T follicular helper cell (primary cell): ENCODE data around the gene ZPR1.
A peak's percentile ranks its signal among the peaks of the same experiment; 100 is the strongest.
"Not testable (repeated sequence)": the region's sequence is repeated elsewhere in the genome, so short reads cannot be mapped to it uniquely, and the experiment has no call there.

Experiments used
- DNase-seq: peaks from one replicate; pipeline ENCODE4 v3.0.0-alpha.2; 2020; ENCODE audit warnings: low read depth

Gene ZPR1

DNA sequence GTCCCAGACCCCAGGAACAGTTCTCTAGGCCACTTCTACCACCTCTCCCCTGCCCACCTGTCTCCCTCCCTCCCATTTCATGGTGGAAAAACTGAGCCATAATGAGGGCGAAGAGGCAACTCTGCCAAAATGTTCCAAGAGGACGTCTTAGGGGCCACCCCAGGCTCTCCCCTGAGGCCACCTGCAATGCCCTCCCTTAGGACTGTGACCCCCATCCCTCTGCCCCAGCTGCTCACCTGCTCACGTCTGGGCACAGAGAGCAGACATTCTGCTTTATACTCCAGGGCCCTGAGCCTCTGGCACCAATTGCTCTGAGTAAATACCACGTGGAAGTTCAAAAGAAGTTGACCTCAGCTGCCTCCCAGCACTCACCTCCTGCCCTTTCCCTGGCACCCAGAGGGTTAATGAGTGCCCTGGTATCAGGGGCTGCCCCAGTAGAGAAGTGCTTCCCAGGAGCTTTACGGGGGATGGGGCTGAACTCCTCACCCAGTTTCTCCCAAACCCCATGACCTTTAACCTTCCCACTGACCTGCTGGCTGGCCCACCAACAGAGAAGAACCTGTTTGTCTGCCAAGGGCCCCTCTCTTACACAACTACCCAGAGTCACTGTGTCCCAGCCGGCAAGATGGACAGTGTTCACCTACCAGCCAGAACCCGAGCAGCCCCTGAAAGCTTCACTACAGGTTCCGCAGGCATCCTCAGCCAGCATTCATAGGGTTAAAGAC lies 4.5 kb upstream of the ZPR1 start:
- DNase-seq = no peak

DNA sequence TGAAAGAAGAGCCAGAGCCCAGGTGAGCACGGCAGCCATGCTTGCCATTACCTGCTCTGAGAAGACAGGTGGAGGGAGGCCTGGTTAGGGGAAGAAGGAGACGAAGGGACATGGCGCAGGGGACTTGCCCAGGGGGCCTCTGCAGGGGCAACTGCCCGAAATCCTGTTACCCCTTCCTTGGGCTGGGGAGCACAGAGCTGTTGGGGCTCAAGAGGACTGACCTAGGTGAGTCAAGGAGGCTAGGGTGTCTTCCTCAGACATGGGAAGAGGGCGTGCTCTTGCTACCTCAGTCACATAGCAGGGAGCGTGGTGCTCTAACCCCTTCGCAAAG lies 4.0 kb upstream of the ZPR1 start, which contains the start of gene APOA5:
Gene APOA5, minus strand, starts transcription at position 67 of the 331 bp plus-strand sequence. Its CDS starts 19 bp downstream, at position 48.
- DNase-seq = no peak

DNA sequence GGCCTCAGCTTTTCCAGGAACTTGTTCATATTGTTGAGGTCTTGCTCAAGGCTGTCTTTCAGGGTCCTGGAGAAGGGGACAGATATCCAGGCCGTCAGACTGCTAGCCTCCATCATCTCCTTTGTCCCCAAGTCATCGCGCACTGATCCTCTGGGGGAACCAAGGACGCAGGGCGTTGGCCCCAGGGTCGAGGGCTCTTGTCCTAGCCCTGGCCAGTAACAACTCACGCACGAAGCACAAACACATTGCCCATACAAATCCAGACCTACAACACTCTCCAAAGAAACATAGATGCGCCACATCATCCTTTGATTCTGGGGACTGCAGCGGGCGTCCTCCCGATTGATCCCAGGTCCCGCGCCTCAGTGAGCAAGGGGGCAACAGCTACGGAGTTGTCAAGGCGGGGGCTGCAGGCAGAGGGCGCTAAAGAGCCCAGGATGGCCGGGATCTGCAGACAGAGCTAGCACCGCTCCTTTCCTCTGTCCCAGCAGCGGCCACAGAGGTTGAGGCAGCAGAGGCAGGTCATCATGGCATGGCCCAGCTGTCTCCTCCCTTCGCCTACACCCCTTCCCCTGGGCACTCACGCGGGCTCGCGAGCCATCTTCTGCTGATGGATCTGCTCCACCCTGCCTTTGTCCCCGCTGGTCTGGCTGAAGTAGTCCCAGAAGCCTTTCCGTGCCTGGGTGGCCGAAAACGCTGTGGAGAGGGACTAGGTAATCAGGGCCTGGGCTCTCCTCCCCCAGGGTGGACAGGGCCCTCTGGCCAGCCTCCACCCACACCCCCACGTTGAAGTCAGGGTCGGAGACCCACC lies 3.4 kb upstream of the ZPR1 start:
- DNase-seq = peak; percentile 66

DNA sequence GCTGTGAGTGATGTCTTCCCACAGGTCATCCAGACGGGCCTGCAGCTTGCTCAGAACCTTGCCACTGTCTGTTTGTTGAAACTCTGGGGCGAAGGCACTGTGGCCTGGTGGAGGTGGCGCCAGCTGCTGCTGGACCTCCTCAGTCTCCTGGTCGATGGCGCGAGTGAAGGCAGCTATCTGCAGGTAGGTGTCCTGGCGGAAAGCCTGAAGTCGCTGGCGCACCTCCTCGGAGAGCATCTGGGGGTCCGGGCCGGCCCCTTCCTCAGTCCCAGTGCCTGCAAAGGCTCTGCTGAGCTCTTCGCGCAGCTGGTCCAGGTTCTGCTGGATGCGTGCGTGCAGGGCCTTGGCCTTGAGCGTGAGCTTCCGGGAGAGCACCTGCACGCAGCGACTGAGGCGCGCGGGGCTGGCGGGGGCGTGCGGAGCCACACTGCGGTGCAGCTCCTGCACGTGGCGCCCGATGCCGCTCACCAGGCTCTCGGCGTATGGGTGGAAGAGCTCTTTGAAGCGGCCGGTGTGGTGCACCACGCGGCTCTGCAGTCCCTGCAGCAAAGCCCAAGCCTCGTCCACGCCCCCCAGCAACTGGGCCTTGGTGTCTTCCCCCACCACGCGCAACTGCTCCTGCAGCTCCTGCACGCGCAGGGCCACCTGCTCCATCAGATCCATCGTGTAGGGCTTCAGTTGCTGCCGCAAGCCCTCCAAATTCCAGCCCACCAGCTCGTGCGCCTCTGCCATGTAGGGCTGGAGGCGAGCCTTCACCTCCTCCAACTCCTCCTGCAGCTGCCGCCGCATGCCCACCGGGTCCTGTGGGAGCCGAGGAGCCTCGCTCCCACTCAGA lies 2.6 kb upstream of the ZPR1 start:
- DNase-seq = no peak

DNA sequence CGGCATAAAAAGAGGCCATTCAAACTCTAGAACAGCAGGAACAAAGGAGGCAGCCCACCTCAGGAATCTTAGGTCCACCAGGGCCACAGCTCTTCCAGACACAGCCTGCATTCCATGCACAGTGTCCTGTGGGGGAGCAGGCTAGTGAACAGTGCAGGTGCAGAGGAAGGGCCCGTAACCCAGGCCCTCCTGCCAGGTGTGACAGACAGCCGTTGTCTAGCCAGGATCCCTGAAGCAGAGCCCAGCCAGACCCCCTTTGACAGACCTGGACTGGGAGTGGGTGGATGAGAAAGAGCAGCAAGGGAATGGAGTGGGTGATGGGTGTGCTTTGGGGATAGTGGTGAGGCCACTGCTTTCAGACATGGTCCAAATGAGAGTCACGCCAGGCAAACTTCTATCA lies 1.2 kb upstream of the ZPR1 start:
- DNase-seq = no peak

DNA sequence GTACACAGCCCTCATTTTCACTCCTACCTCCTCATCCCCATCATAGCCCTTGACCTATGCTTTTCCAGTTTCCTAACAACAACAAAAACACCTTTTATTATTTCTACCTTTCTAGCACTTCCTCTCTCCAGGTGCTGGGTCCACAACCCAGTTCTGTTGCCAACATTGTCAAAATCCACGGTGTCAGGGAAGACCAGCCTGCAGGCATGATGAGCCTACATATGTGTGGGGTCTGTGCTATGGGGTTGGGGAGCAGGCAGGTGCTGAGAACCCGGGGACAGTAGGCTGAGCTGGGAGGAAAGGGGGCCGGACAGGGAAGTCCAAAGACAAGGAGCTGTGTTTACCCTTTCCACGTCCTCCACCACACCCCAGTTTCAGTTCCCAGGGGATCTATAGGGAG lies 711 bp upstream of the ZPR1 start:
- no peak for DNase-seq

DNA sequence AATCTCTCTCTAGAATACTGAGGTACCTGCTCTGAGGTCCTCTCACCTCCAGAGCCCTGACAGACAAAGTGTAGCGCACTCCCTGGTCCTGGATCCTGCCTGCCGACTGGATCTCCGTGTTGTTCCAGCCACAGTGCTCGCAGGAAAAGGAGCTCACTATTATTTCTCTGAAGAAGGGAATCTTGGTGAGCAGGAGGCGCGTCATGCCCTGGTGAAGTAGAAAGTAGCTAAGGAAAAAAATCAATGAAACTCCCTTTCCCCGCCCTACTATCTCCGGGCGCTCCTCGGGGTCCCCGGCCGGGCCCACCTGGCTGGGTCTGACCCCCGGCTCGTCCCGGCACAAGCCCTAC lies 412 bp downstream of the ZPR1 start:
- DNase-seq = no peak

DNA sequence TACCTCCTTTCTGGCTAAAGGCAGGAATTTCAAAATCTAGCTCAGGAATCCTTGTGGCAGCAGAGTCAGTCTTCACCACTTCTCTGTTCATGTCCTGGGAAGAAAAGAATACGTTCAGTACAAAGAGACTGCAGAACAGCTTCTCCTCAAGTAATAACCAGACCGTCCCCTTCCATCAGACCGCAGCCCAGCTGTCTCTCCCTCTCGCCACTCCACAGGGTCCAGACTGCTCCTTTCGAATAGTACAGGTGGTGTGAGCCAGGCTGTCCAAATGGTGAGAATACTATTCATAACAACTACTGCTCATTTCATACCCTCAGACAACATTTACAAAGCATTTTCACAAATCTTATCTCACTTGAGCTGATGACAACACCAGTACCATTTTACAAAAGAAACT lies 857 bp downstream of the ZPR1 start:
- no peak for DNase-seq

DNA sequence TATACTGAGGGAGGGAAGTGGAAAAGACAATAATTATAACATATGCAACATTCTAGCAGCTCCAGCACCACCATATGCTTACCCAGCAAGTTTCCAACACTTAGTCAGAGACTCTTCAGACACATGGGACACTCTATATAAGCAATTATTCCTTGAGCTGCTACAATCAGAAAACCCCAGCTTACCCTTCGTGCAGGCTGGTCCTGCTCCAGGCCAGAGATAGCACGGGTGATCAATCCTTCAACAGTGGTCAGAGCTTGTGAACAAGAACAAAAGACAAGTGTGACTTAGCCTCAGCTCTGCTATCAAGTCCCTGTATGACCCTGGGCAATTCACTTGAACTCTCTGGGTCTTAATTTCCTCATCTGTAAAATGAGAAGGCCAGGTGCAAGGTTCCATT lies 1.5 kb downstream of the ZPR1 start:
- no peak for DNase-seq

DNA sequence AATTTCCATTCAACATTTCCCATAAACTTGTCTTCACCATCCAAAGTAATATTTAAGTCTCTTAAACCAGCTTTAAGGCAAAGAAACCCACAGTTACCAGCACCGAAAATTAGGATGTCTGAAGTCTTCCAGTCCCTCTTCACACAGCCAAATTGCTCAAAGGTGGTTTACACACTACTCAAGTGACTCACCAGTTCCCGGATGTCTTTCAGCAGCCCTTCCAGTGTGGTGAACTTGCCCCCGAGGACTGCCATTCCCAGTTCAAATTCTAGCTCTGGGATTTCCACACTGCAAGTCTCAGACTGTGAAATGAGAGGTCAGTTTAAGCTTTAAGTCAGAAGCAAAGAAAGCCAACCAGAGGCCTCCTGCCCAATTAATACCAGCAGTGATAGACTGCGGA lies 5.1 kb downstream of the ZPR1 start:
- no peak for DNase-seq

DNA sequence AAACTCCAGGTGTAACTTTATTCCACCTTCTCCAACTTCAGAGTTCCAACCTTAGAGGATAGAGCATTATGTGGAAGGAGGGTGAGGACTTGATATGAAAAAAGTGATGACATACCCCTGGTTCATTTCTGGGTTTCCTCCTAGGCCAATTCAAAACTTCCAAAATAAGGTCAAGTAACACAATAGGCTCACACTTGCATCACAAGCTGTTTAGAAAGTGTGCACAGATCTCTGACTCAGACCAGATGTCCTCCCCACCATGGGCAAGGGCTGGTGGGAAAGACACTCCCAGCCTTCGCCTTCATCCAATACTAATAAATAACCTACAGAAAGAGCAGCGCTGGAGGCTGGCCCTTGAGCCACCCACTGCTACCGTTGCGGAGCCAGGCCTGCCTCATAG lies 9.3 kb downstream of the ZPR1 start:
- no peak for DNase-seq

DNA sequence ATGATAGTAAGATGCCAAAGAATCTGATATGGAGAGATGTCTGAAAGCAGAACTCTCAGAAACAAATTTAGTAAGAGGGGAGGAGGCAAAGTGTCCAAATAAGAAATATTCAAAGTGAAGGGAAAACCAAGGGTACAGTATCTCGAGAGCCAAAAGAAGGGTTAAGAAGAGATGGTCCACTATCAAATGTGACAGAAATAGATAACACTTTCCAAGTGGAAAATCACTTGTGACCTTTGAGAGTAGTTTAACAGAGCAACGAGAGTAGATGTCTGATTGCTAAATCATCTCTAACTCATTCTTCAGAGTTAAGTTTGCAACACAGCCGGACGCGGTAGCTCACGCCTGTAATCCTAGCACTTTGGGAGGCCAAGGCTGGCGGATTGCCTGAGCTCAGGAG lies 10.8 kb downstream of the ZPR1 start:
- DNase-seq = no peak

DNA sequence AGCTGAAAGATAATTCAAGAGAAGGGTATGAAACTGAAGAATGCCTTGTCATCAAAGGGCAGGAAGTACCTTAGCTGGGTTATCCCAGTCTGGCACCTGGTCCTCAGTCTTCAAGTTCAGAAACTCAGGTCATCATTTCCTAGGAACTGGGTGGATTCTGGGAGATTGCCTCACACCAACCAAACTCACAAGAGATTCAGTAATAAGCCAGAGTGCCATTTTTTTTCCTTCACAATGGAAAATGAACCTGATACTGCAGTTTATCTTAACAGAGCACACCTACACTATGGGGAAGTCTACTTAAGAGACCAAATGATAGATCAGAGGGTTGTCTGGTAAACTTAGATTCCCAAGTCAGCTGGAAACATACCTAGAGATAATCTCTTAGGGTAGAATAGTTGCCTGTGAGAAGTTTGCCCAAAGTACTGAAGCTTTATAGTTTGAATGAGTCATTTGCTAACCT lies 11.3 kb downstream of the ZPR1 start:
- no peak for DNase-seq

DNA sequence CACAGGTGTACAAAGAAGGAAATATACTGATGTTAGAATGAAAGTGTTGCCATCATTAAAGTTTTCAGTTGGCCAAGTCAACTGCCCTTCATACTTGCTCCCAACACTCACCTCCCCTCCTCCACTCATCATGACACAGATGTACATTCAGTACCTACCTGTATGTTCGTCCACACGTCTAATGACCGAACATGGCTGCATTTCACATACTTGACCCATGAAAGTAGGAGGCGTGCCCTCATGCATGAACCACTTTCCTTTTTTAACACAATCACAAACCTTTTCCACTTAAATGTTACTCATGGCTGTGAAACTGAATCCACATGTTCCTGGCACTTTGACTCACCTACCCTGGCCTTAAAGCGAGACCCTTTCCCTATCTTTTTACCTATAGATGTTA lies 11.8 kb downstream of the ZPR1 start:
- no peak for DNase-seq

DNA sequence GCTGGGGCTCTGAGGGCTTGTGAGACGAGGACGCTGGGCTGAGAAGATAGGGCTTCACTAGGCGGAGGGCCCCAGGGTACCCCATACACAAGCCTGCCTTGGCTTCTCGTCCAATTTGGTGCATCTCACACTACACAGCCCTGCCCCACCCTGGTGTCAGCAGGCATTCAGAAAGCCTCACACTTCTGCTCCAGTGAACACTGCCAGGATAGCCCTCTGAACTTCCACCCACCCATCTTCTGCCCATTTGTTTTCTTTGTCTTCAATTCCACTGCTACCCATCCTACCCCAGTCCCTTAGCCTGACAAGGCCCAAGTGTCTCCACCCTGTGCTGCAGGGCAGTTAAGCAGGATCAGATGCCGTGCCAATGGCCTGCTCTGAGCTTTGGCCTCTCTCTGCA lies 13.2 kb downstream of the ZPR1 start:
- DNase-seq = no peak

DNA sequence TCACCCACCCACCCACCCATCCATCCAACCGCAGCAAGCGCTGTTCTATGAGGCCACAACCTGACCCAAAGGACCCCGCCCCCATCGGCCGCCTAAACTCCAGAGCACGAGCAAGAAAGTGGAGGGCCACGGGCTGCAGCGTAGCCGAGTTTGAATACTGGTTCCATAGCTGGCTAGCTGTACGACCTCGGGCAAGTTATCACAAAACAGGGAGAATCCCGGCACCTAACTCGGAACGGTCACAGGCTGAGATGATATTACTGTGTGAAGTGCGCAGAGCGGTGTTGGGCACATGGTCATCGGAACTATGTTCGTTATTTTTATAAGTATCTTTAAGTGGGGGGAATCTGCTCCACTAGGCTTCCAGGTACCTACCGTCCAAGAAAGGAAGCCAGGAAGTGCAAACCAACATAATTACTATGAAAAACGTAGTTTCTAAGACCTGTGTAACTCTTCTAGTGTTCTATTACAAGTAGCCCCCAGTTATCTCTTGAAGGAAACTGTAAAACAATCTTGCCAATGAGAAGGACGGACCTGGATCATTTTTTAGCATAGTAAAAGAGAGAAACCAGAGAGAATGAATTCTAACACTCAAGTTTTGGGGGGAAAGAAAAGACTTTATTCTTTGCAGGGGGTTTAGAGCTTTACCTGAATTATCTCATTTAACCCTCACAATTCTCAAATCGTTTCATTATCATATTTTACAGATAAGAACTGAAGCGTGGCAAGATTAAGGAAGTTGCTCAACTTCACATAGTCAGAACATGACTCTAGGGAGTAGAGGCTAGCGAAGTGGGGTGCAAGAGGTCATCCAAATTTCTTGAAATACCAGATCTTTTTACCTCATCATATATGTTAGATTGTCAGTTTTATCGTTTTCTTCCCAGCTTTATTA lies 14.4 kb downstream of the ZPR1 start:
- DNase-seq = no peak

DNA sequence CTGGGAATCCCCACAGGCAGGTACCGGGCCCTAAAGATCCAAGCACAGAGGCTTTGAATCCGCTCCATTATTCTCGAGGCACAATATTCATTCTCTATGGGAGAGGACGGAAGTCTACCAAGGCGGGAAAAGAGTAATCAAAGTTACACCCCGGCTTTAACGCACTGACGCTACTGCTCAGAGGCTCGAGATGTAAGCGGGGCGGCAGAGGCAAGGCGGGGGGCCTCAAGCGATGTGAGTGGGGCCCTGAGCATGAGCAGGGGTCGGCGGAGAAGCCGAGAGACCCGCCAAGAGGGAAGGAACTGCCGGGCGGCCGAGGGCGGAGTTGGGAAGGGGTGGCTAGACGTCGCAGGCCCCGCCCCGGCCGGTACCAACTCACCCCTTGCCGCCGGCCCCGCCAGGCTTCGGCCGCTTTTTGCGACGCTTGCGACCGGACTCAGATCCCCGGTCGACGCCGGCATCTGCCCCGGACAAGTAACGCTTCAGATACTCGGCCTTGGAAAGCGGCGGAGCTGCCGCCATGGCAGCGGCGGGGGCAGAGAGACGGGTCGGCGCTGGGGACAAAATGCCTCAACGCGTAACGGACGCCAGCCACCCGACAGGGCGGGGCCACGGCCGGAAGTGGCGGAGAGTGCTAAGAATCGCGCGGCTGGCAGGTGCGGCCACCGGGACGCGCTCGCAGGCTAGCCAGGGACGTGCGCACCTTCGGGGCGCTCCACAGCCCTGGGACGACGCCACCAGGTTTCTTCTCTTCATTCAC lies 15.2 kb downstream of the ZPR1 start, which contains the start of gene BUD13:
Gene BUD13, minus strand, starts transcription at position 545 of the 760 bp plus-strand sequence. Its CDS starts 23 bp downstream, at position 522.
- peak; percentile 89 for DNase-seq

DNA sequence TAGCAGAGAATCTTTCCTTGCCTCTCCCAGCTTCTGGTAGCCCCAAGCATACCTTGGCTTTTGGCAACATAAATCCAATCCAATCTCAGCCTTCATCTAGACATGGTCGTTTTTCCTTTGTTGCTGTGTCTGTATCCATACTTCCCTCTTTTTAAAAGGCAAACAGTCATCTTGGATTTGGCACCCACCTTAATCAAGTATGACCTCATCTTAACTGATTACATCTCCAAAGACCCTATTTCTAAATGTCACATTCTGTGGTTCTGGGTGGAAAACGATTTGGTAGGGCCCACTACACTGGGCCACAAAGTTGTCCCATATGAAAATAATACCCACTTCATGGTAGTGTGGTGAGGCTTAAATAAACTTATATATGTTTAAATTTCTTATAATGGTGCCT lies 15.9 kb downstream of the ZPR1 start:
- no peak for DNase-seq

DNA sequence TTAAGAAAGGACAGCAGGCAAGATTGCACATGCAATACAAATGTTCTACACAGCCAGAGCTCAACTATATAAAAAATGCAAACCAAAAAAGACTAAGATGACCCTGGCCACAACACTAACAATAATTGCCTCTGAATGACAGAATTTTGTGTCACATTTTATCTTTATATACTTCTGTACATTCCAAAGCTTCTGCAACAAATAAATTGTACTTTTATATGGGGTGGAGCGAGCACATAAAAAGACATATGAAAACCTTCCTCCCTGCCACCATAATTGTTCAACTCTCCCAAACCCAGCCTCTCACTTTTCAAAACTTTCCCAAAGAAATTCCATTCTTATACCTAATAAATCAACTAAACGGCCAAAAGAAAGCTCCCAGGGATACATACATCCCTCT lies 25.7 kb downstream of the ZPR1 start:
- no peak for DNase-seq

DNA sequence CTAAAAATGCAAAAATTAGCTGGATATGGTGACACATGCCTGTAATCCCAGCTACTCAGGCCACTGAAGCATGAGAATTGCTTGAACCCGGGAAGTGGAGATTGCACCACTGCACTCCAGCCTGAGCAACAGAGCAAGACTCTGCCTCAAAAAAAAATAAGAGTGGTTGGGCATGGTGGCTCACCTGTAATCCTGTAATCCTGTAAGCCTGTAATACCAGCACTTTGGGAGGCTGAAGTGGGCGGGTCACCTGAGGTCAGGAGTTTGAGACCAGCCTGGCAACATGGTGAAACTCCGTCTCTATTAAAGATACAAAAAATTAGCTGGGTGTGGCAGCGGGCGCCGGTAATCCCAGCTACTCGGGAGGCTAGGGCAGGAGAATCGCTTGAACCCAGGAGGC lies 31.8 kb downstream of the ZPR1 start:
- DNase-seq = not testable (repeated sequence)
